Measurements from ENCODE around the gene HAS3.
A peak's percentile ranks its signal among the peaks of the same experiment; 100 is the strongest.
"Not testable (repeated sequence)": the region's sequence is repeated elsewhere in the genome, so short reads cannot be mapped to it uniquely, and the experiment has no call there.

HAS3 gene

GRCh38 chr16:69105501-69106361 lies at the start of gene HAS3:
HAS3 (plus strand) TSS chr16:69105653; CDS start chr16:69109396, 3,743 bp downstream.
- peak; percentile 30 for DNase-seq

GRCh38 chr16:69055980-69056379 lies 49.5 kb upstream of the HAS3 start:
- DNase-seq = no peak

- no peak for DNase-seq
Measured at GRCh38 chr16:69056421-69056820, 49.0 kb upstream of the HAS3 start.

- no peak for DNase-seq
Measured at GRCh38 chr16:69057400-69058378, 47.8 kb upstream of the HAS3 start.

- not testable (repeated sequence) for DNase-seq
Measured at GRCh38 chr16:69063491-69063890, 42.0 kb upstream of the HAS3 start.

GRCh38 chr16:69064124-69064763 lies 41.2 kb upstream of the HAS3 start:
- DNase-seq = no peak

- no peak for DNase-seq
Measured at GRCh38 chr16:69064764-69065313, 40.6 kb upstream of the HAS3 start.

GRCh38 chr16:69069504-69069903 lies 35.9 kb upstream of the HAS3 start:
- DNase-seq = no peak

GRCh38 chr16:69071036-69071435 lies 34.4 kb upstream of the HAS3 start:
- DNase-seq = no peak

GRCh38 chr16:69072640-69072974 lies 32.8 kb upstream of the HAS3 start:
- DNase-seq = no peak

- DNase-seq = no peak
Measured at GRCh38 chr16:69073181-69073702, 32.2 kb upstream of the HAS3 start.

GRCh38 chr16:69077251-69077650 lies 28.2 kb upstream of the HAS3 start:
- no peak for DNase-seq

GRCh38 chr16:69078073-69078472 lies 27.4 kb upstream of the HAS3 start:
- DNase-seq = no peak

GRCh38 chr16:69079697-69080096 lies 25.8 kb upstream of the HAS3 start:
- no peak for DNase-seq

- DNase-seq = no peak
Measured at GRCh38 chr16:69083306-69083941, 22.0 kb upstream of the HAS3 start.

GRCh38 chr16:69084289-69084688 lies 21.2 kb upstream of the HAS3 start:
- DNase-seq = no peak

- DNase-seq = no peak
Measured at GRCh38 chr16:69085032-69085695, 20.3 kb upstream of the HAS3 start.

- no peak for DNase-seq
Measured at GRCh38 chr16:69087161-69087581, 18.3 kb upstream of the HAS3 start.

GRCh38 chr16:69088684-69089083 lies 16.8 kb upstream of the HAS3 start:
- DNase-seq = no peak

GRCh38 chr16:69089091-69089910 lies 16.2 kb upstream of the HAS3 start:
- no peak for DNase-seq

GRCh38 chr16:69093974-69094373 lies 11.5 kb upstream of the HAS3 start:
- no peak for DNase-seq
